GM12865 (cell line): ENCODE data around the gene AFDN.

Source experiments
- DNase-seq: peaks from one replicate; pipeline ENCODE4 v3.0.0; 2010; ENCODE audit warnings: low read depth
- H3K4me3 ChIP-seq: 2 replicates; pipeline ENCODE4 v1.5.1; 2011; ENCODE audit warnings: mild to moderate bottlenecking, low read depth, low read length, control low read depth
- CTCF ChIP-seq: IDR thresholded peaks from 2 replicates; pipeline ENCODE4 v1.5.1; 2011; ENCODE audit warnings: low read length, control low read depth, low read depth, inconsistent platforms; ENCODE audit not compliant: insufficient read depth; ENCODE audit errors: missing control alignments

Gene AFDN

GRCh38 chr6:167841981-167842380, 15.3 kb downstream of the AFDN start:
- DNase-seq: no peak
- H3K4me3 ChIP-seq: no peak overlapping the region
- TF ChIP-seq CTCF: no peak

- no peak for DNase-seq
- H3K4me3 ChIP-seq: no peak overlapping the region
- no peak for TF ChIP-seq CTCF
These were observed 15.7 kb downstream of the AFDN start for GRCh38 chr6:167842457-167842856.

GRCh38 chr6:167843023-167843422, 16.3 kb downstream of the AFDN start:
- no peak overlapping the region for H3K4me3 ChIP-seq
- no peak for DNase-seq
- TF ChIP-seq CTCF: no peak

- DNase-seq: no peak
- no peak overlapping the region for H3K4me3 ChIP-seq
- TF ChIP-seq CTCF: no peak
These were observed 19.1 kb downstream of the AFDN start for GRCh38 chr6:167845856-167846255.

- no peak for TF ChIP-seq CTCF
- no peak overlapping the region for H3K4me3 ChIP-seq
- no peak for DNase-seq
These were observed 20.4 kb downstream of the AFDN start for GRCh38 chr6:167846997-167847606.

- no peak for DNase-seq
- no peak for TF ChIP-seq CTCF
- no peak overlapping the region for H3K4me3 ChIP-seq
These were observed 21.2 kb downstream of the AFDN start for GRCh38 chr6:167847936-167848335.

- peak; percentile 12 for TF ChIP-seq CTCF
- no peak overlapping the region for H3K4me3 ChIP-seq
- no peak for DNase-seq
These were observed 22.1 kb downstream of the AFDN start for GRCh38 chr6:167848783-167849182.
